H1 (cell line): ENCODE measurements around the gene GTF2F1.

Source experiments
- CREB1 ChIP-seq: IDR thresholded peaks from 2 replicates; pipeline ENCODE4 v1.6.1; 2012; ENCODE audit warnings: inconsistent platforms
- EGR1 ChIP-seq: IDR thresholded peaks from 2 replicates; pipeline ENCODE4 v1.6.1; 2011; ENCODE audit warnings: low read depth, low read length, borderline replicate concordance
- EP300 ChIP-seq, 2 experiments: IDR thresholded peaks; 1 replicate in 1 of 2; 2 replicates in 1 of 2; pipeline ENCODE4 v1.6.1; 2011 to 2012; ENCODE audit warnings: low read depth in 2 of 2, low read length in 2 of 2, mild to moderate bottlenecking in 2 of 2, borderline replicate concordance in 1 of 2, inconsistent platforms in 1 of 2, moderate library complexity in 1 of 2
- POLR2A ChIP-seq, 2 experiments: IDR thresholded peaks; 1 replicate in 1 of 2; 2 replicates in 1 of 2; pipeline ENCODE4 v1.6.1; 2011; ENCODE audit warnings: low read depth in 2 of 2, low read length in 2 of 2, mild to moderate bottlenecking in 2 of 2; ENCODE audit errors: control extremely low read depth in 1 of 2
- TAF1 ChIP-seq: IDR thresholded peaks from 2 replicates; pipeline ENCODE4 v1.6.1; 2011; ENCODE audit warnings: mild to moderate bottlenecking, low read depth, low read length
- TCF12 ChIP-seq: IDR thresholded peaks from 2 replicates; pipeline ENCODE4 v1.6.1; 2011; ENCODE audit warnings: low read depth, mild to moderate bottlenecking, low read length
- TF ChIP-seq, protein P1 (sequence below), 3 experiments: IDR thresholded peaks; 1 replicate in 2 of 3; 2 replicates in 1 of 3; pipeline versions ENCODE4 v1.5.1 to v1.6.1; 2011; ENCODE audit warnings: low read length in 3 of 3, mild to moderate bottlenecking in 3 of 3, inconsistent platforms in 2 of 3, low read depth in 1 of 3, moderate library complexity in 1 of 3; ENCODE audit not compliant: insufficient read depth in 1 of 3; ENCODE audit errors: control extremely low read depth in 1 of 3

DNA sequence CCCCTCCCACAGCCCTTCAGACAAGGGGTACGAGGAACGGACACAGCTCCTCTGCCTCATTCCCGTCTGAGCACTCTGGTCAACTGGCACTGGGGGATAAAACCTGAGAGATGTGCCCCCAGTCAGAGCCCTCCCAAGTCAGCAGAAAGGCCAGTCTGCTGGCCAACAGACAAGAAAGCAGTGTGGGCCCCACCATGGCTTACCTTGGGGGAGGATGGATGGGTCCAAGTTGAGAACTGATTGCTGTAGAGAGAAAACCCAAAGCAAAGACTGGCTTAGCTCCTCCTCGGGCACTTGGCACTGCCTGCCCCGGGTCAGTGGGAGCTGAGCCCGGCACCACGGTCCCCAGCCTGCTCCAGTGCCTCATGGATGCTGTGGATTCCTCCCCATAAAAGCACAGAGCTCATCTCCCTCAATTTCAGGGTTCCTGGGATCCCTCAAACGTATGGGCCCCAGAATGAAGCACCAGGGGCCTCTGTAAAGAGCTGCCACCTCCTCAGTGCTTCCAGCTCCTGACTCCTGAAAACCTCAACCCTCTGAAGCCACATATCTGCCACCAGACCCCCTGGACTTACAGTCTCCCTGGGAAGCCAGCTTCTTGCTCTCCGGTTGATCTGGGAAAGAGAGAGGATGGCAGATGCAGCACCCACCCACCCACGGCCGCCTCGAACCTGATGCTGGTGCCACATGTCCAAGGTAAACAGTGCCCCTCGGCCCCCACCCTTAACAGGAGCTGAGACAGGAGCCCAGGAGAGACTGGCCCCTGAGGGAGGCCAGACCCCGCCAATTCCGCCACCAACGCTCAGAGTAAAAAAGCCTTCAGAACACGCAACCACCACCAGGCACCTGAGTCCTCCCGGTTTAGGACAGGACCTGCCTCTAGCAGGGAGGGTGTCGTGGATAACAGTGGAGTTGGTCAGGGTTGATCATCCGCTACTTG lies 28.4 kb upstream of the GTF2F1 start:
- TF ChIP-seq, protein P1, sequence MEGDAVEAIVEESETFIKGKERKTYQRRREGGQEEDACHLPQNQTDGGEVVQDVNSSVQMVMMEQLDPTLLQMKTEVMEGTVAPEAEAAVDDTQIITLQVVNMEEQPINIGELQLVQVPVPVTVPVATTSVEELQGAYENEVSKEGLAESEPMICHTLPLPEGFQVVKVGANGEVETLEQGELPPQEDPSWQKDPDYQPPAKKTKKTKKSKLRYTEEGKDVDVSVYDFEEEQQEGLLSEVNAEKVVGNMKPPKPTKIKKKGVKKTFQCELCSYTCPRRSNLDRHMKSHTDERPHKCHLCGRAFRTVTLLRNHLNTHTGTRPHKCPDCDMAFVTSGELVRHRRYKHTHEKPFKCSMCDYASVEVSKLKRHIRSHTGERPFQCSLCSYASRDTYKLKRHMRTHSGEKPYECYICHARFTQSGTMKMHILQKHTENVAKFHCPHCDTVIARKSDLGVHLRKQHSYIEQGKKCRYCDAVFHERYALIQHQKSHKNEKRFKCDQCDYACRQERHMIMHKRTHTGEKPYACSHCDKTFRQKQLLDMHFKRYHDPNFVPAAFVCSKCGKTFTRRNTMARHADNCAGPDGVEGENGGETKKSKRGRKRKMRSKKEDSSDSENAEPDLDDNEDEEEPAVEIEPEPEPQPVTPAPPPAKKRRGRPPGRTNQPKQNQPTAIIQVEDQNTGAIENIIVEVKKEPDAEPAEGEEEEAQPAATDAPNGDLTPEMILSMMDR (IDR thresholded peaks at IDR 0.05; ENCODE audit: control extremely low read depth in 1 of 3, insufficient read depth in 1 of 3, low read depth in 1 of 3, low read length in 3 of 3), result no peak
- TF ChIP-seq CREB1 (no peak), EGR1 (no peak), POLR2A (IDR thresholded peaks at IDR 0.05; ENCODE audit: control extremely low read depth in 1 of 2, low read depth in 2 of 2, low read length in 2 of 2) (no peak; a peak in 1 of 3 replicates), TCF12 (no peak), EP300 (IDR thresholded peaks at IDR 0.05; ENCODE audit: borderline replicate concordance in 1 of 2, low read depth in 2 of 2, low read length in 2 of 2) (no peak), TAF1 (no peak)
